Naive B cell (primary cell): ENCODE data around the gene KEL. TPM values are rescaled to one million over a fixed set of nuclear protein-coding genes. Genes with fewer than 3 reads are reported as not detected.

Experiments used
- ATAC-seq, 2 donors: fragments of 150-1000 bp; cut with Tn5 transposase; 2 replicates each; pipeline ENCODE4 v1.10.0; 2021; ENCODE audit warnings: low read depth in 2 of 2, mild to moderate bottlenecking in 2 of 2, moderate library complexity in 2 of 2
- DNase-seq: peaks from one replicate; pipeline ENCODE4 v3.0.0; 2022
- H3K27ac Mint-ChIP-seq, 6 donors: one replicate each; pipeline ENCODE4 v1.8.0; 2020 to 2022; ENCODE audit warnings: mild to moderate bottlenecking in 6 of 6, mixed read lengths in 6 of 6, moderate library complexity in 5 of 6, inconsistent platforms in 2 of 6
- H3K27me3 Mint-ChIP-seq, 3 donors: one replicate each; pipeline ENCODE4 v1.8.0; 2021 to 2022; ENCODE audit warnings: mixed read lengths in 3 of 3, mild to moderate bottlenecking in 1 of 3
- H3K36me3 Mint-ChIP-seq, 2 donors: one replicate each; pipeline ENCODE4 v1.8.0; 2020 to 2022; ENCODE audit warnings: mixed read lengths in 2 of 2, inconsistent platforms in 1 of 2, mild to moderate bottlenecking in 1 of 2
- H3K4me1 Mint-ChIP-seq, 3 donors: one replicate each; pipeline ENCODE4 v1.8.0; 2020 to 2022; ENCODE audit warnings: mixed read lengths in 3 of 3, inconsistent platforms in 1 of 3, mild to moderate bottlenecking in 1 of 3, moderate library complexity in 1 of 3
- H3K4me3 Mint-ChIP-seq, 8 donors: one replicate each; pipeline ENCODE4 v1.8.0; 2020 to 2022; ENCODE audit warnings: mild to moderate bottlenecking in 8 of 8, mixed read lengths in 8 of 8, moderate library complexity in 8 of 8, inconsistent platforms in 2 of 8
- H3K9me3 Mint-ChIP-seq, 7 donors: one replicate each; pipeline ENCODE4 v1.8.0; 2020 to 2022; ENCODE audit warnings: mixed read lengths in 7 of 7, mild to moderate bottlenecking in 5 of 7, inconsistent platforms in 2 of 7, moderate library complexity in 1 of 7
- polyA plus RNA-seq, 6 donors: library from polyadenylated mRNA; unstranded; fragments of 300-500 nt; fragmentation: Illumina TruSeq; gene quantifications; one replicate each; pipeline ENCODE4 v1.2.3, GENCODE V29; 2021; ENCODE audit warnings: low read depth in 6 of 6

KEL gene
- polyA plus RNA-seq, 6 donors from 2014 or later: 0.44 TPM; not detected in 5

DNA sequence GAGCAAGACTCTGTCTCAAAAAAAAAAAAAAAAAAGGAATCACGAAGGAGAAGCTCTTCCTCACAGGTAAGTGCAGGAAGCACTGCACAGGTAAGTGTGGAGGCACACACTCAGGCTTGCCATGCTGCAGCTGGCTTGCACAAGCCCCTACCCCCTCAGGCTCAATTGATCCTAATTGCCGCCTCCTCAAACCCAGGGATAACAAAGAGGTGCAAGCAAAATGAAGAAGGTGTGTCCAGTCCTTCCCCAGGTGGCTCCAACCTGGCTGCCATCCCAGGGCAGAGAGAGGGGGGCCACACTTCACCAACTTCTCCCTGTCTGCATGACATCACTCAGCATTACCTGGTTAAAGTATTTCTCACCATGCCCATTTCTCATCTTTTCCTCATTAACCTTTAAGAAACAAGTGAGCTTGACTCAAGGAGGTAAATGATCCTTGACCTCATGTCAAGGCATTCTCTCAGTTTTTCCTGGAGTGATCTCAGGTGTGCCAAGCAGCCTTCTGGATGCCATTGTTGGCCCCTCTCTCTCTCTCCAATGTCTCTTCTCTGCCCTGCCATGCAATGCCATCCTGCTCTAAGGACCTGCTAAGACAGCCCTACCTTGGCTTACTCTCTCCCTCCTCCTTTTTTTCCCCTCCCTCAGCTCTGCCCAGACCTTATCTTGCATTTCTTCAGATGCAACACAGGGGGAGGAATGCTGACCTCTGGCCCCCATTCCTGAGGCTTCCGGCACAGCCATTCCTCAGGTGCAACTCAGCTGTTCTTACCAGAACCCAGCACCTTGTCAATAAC, 63.6 kb downstream of the KEL start:
- Mint-ChIP-seq H3K4me3 (no peak overlapping the region), H3K27me3 (peaks cover 36 to 45% (median 40%) of the 10 kb centered on the region in 3 donors), H3K4me1 (no peaks in the 10 kb centered on the region), H3K9me3 (peaks cover 0 to 6% (median 2%) of the 10 kb centered on the region in 7 donors), H3K36me3 (peaks cover 0 to 3% of the 10 kb centered on the region in 2 donors), H3K27ac (no peak overlapping the region)
- DNase-seq (no peak), ATAC-seq (no peak)

- Mint-ChIP-seq H3K36me3 (no peaks in the 10 kb centered on the region), H3K4me3 (no peak overlapping the region), H3K4me1 (no peaks in the 10 kb centered on the region), H3K27ac (no peak overlapping the region), H3K27me3 (peaks cover 36 to 45% (median 40%) of the 10 kb centered on the region in 3 donors), H3K9me3 (peaks cover 0 to 2% (median 0%) of the 10 kb centered on the region in 7 donors)
- no peak for ATAC-seq
- DNase-seq: no peak
Observed at GRCh38 chr7:142897691-142898090, 64.5 kb downstream of the KEL start.

GRCh38 chr7:142896741-142897379, 65.3 kb downstream of the KEL start:
- Mint-ChIP-seq H3K9me3 (peaks cover 0 to 2% (median 0%) of the 10 kb centered on the region in 7 donors), H3K4me1 (no peaks in the 10 kb centered on the region), H3K27me3 (peaks cover 36 to 50% (median 47%) of the 10 kb centered on the region in 3 donors), H3K27ac (peak overlapping the region in 3 of 6 donors; percentile 60 to 83 (median 64)), H3K36me3 (no peaks in the 10 kb centered on the region), H3K4me3 (no peak overlapping the region)
- DNase-seq: no peak
- no peak for ATAC-seq

DNA sequence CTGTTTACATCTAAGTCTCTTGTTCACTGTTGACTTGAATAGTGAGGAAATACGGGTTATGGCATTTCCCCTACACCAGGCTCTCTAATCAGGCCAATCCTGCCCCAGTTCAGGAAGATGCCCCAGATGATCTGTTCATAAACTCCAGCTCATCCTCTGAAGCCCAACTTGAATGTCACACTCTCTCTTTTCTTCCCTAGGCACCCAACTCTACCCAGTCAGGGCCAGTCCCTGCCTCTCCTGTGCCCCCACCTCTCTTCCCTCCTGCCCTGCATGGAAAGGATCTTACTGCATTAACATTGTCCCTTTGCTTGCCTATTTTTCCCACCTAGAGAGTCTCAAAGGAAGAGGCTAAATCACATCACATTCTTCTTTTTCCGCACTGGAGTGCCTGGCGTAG, 66.0 kb downstream of the KEL start:
- no peak for DNase-seq
- no peaks in the 10 kb centered on the region for H3K36me3 Mint-ChIP-seq

DNA sequence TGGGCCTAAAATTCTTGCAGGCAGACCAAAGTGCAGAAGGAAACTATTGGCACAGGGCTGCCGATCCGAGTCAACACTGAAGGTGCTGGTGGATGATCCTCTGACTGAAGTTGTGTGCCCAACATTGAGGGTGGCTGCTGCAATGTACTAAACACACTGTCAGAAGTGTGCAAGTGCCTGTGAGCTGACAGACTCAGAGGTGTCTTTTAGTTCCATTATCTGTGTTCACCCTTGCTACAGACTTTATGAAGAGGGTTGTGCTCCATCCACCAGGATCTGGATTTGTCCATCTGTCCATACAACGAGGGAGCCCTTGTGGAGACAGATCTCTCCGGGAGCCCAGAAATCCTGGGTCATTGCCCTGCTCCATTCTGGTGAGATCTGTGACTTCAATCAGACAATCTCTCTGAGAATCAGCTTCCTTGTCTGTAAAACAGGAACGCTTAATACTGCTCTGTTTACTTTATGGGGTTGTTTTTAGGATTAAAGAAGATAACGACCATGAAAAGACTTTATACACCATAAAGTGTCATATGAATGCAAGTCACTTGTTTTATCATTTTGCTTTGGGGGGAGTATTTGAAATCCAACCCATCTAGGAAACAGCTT, 67.1 kb downstream of the KEL start:
- H3K4me1 Mint-ChIP-seq: peaks cover 0 to 6% (median 6%) of the 10 kb centered on the region in 3 donors
- H3K4me3 Mint-ChIP-seq: no peak overlapping the region
- no peak for ATAC-seq
- H3K27ac Mint-ChIP-seq: no peak overlapping the region
- DNase-seq: no peak
- no peaks in the 10 kb centered on the region for H3K36me3 Mint-ChIP-seq
- H3K27me3 Mint-ChIP-seq: peaks cover 41 to 62% (median 58%) of the 10 kb centered on the region in 3 donors
- peaks cover 0 to 4% (median 0%) of the 10 kb centered on the region in 7 donors for H3K9me3 Mint-ChIP-seq

More for the DNA sequence above, 66.0 kb downstream of the KEL start:
- Mint-ChIP-seq H3K4me1 (peaks cover 0 to under 1% (median 0%) of the 10 kb centered on the region in 3 donors), H3K4me3 (no peak overlapping the region), H3K27ac (peak overlapping the region in 1 of 6 donors; percentile 60), H3K27me3 (peaks cover 37 to 58% (median 53%) of the 10 kb centered on the region in 3 donors), H3K9me3 (no peaks in the 10 kb centered on the region)
- no peak for ATAC-seq

GRCh38 chr7:142894112-142894984, 67.8 kb downstream of the KEL start:
- Mint-ChIP-seq H3K4me3 (no peak overlapping the region), H3K27me3 (peaks cover 41 to 60% (median 53%) of the 10 kb centered on the region in 3 donors), H3K27ac (no peak overlapping the region), H3K4me1 (peaks cover 0 to 6% (median 6%) of the 10 kb centered on the region in 3 donors), H3K36me3 (no peaks in the 10 kb centered on the region), H3K9me3 (peaks cover 0 to 4% (median 0%) of the 10 kb centered on the region in 7 donors)
- DNase-seq (no peak), ATAC-seq (no peak)

- H3K9me3 Mint-ChIP-seq: peaks cover 0 to 4% (median 0%) of the 10 kb centered on the region in 7 donors
- no peak for ATAC-seq
- DNase-seq: no peak
- H3K36me3 Mint-ChIP-seq: no peaks in the 10 kb centered on the region
- peaks cover 0 to 6% (median 6%) of the 10 kb centered on the region in 3 donors for H3K4me1 Mint-ChIP-seq
- no peak overlapping the region for H3K4me3 Mint-ChIP-seq
- H3K27ac Mint-ChIP-seq: no peak overlapping the region
- peaks cover 38 to 56% (median 45%) of the 10 kb centered on the region in 3 donors for H3K27me3 Mint-ChIP-seq
Observed at GRCh38 chr7:142892951-142893350, 69.2 kb downstream of the KEL start.

- no peak for ATAC-seq
- H3K36me3 Mint-ChIP-seq: no peaks in the 10 kb centered on the region
- peaks cover 0 to 4% (median 0%) of the 10 kb centered on the region in 7 donors for H3K9me3 Mint-ChIP-seq
- H3K4me3 Mint-ChIP-seq: no peak overlapping the region
- DNase-seq: no peak
- peaks cover 30 to 51% (median 37%) of the 10 kb centered on the region in 3 donors for H3K27me3 Mint-ChIP-seq
- H3K4me1 Mint-ChIP-seq: peaks cover 0 to 6% (median 6%) of the 10 kb centered on the region in 3 donors
- H3K27ac Mint-ChIP-seq: no peak overlapping the region
Observed at GRCh38 chr7:142891490-142892082, 70.6 kb downstream of the KEL start.

Other genes starting within 250 kb of the KEL start
- under 1 TPM in 2 of 6 donors, not detected in 4; 0.41 to 0.55 TPM for gene PRSS1, start 212.9 kb downstream of the KEL start, polyA plus RNA-seq
- under 1 TPM in 1 of 6 donors, not detected in 5; 0.41 TPM for gene PRSS2, start 191.4 kb downstream of the KEL start, polyA plus RNA-seq
- 10 to 100 TPM in 5 of 6 donors, 1 to 10 TPM in 1; 10.0 to 32.4 (median 19.0) TPM for gene EPHB6, start 107.3 kb downstream of the KEL start, polyA plus RNA-seq
- under 1 TPM in 1 of 6 donors, not detected in 5; 0.19 TPM for gene TRPV6, start 76.6 kb downstream of the KEL start, polyA plus RNA-seq
- not detected for gene TRPV5, start 28.6 kb downstream of the KEL start, polyA plus RNA-seq
- gene LLCFC1, start 22.9 kb downstream of the KEL start, polyA plus RNA-seq: not detected
- not detected for gene OR9A2, start 64.8 kb upstream of the KEL start, polyA plus RNA-seq
- gene OR6V1, start 90.0 kb upstream of the KEL start, polyA plus RNA-seq: not detected
- not detected for gene PIP, start 169.7 kb upstream of the KEL start, polyA plus RNA-seq
- gene TAS2R39, start 221.1 kb upstream of the KEL start, polyA plus RNA-seq: not detected